Measurements from ENCODE around the gene CRABP1.
A peak's percentile ranks its signal among the peaks of the same experiment; 100 is the strongest.

CRABP1 gene

GRCh38 chr15:78347586-78348543 lies 7.7 kb downstream of the CRABP1 start:
- TF ChIP-seq TAF1 (IDR thresholded peaks at IDR 0.05; ENCODE audit: borderline replicate concordance, insufficient read depth, low read length) = 0 out of 2 replicates have a peak, but pooled peaks have one; percentile 28
- peak; percentile 22 for TF ChIP-seq FOXP2 (optimal IDR thresholded peaks at IDR 0.05; ENCODE audit: borderline replicate concordance, extremely low read depth, extremely low read length, insufficient read depth)
- TF ChIP-seq POLR2AphosphoS5 (IDR thresholded peaks at IDR 0.05; ENCODE audit: low read depth, low read length) = no peak
- TF ChIP-seq SIN3A (IDR thresholded peaks at IDR 0.05; ENCODE audit: borderline replicate concordance, insufficient read depth, low read length) = no peak; the same call in 1 of the 2 replicates
- no peak; a peak in 1 of 4 replicates for TF ChIP-seq REST (IDR thresholded peaks at IDR 0.05; ENCODE audit: insufficient read depth in 1 of 2, low read depth in 2 of 2, low read length in 2 of 2)

- TF ChIP-seq POLR2AphosphoS5 (IDR thresholded peaks at IDR 0.05; ENCODE audit: low read depth, low read length) = no peak
- no peak for TF ChIP-seq TAF1 (IDR thresholded peaks at IDR 0.05; ENCODE audit: borderline replicate concordance, insufficient read depth, low read length)
- TF ChIP-seq REST (IDR thresholded peaks at IDR 0.05; ENCODE audit: insufficient read depth in 1 of 2, low read depth in 2 of 2, low read length in 2 of 2) = no peak
- no peak for TF ChIP-seq FOXP2 (optimal IDR thresholded peaks at IDR 0.05; ENCODE audit: borderline replicate concordance, extremely low read depth, extremely low read length, insufficient read depth)
- no peak for TF ChIP-seq SIN3A (IDR thresholded peaks at IDR 0.05; ENCODE audit: borderline replicate concordance, insufficient read depth, low read length)
These were observed 9.9 kb downstream of the CRABP1 start for GRCh38 chr15:78350058-78350457.

- TF ChIP-seq TAF1 (IDR thresholded peaks at IDR 0.05; ENCODE audit: borderline replicate concordance, insufficient read depth, low read length) = no peak
- TF ChIP-seq SIN3A (IDR thresholded peaks at IDR 0.05; ENCODE audit: borderline replicate concordance, insufficient read depth, low read length) = no peak
- no peak for TF ChIP-seq REST (IDR thresholded peaks at IDR 0.05; ENCODE audit: insufficient read depth in 1 of 2, low read depth in 2 of 2, low read length in 2 of 2)
- no peak for TF ChIP-seq FOXP2 (optimal IDR thresholded peaks at IDR 0.05; ENCODE audit: borderline replicate concordance, extremely low read depth, extremely low read length, insufficient read depth)
- no peak for TF ChIP-seq POLR2AphosphoS5 (IDR thresholded peaks at IDR 0.05; ENCODE audit: low read depth, low read length)
These were observed 11.4 kb downstream of the CRABP1 start for GRCh38 chr15:78351539-78351938.

GRCh38 chr15:78353093-78353492 lies 12.9 kb downstream of the CRABP1 start:
- no peak for TF ChIP-seq POLR2AphosphoS5 (IDR thresholded peaks at IDR 0.05; ENCODE audit: low read depth, low read length)
- TF ChIP-seq FOXP2 (optimal IDR thresholded peaks at IDR 0.05; ENCODE audit: borderline replicate concordance, extremely low read depth, extremely low read length, insufficient read depth) = no peak

GRCh38 chr15:78355177-78355576 lies 15.0 kb downstream of the CRABP1 start:
- TF ChIP-seq FOXP2 (optimal IDR thresholded peaks at IDR 0.05; ENCODE audit: borderline replicate concordance, extremely low read depth, extremely low read length, insufficient read depth) = no peak
- TF ChIP-seq TAF1 (IDR thresholded peaks at IDR 0.05; ENCODE audit: borderline replicate concordance, insufficient read depth, low read length) = no peak
- no peak for TF ChIP-seq POLR2AphosphoS5 (IDR thresholded peaks at IDR 0.05; ENCODE audit: low read depth, low read length)
- TF ChIP-seq SIN3A (IDR thresholded peaks at IDR 0.05; ENCODE audit: borderline replicate concordance, insufficient read depth, low read length) = no peak
- TF ChIP-seq REST (IDR thresholded peaks at IDR 0.05; ENCODE audit: insufficient read depth in 1 of 2, low read depth in 2 of 2, low read length in 2 of 2) = no peak
